Heart left ventricle (tissue), 16 donors: Measurements from ENCODE around the gene LRRC28. TPM values are rescaled to one million over a fixed set of nuclear protein-coding genes. Genes with fewer than 3 reads are reported as not detected.
A peak's percentile ranks its signal among the peaks of the same experiment; 100 is the strongest.

ENCODE experiments used
- ATAC-seq, 4 donors: fragments of 200-7000 bp; cut with Tn5 transposase; one replicate each; pipeline ENCODE4 v1.9.1; 2020 to 2022; ENCODE audit warnings: moderate library complexity in 4 of 4, mild to moderate bottlenecking in 3 of 4, moderate number of reproducible peaks in 1 of 4
- DNase-seq, 5 donors: peaks; one replicate each; pipeline ENCODE4 v3.0.0-alpha.2; 2020
- H3K27ac ChIP-seq, 12 donors: fragments of 200-600 bp; sonication (generic) in 4 of 12; one replicate each; pipeline versions ENCODE4 v1.5.0 to v1.8.0; 2016 to 2022; ENCODE audit warnings: mild to moderate bottlenecking in 2 of 12
- H3K27me3 ChIP-seq, 9 donors: fragments of 200-600 bp; sonication (generic) in 2 of 9; one replicate each; pipeline versions ENCODE4 v1.5.1 to v1.8.0; 2016 to 2022; ENCODE audit warnings: mild to moderate bottlenecking in 3 of 9
- H3K36me3 ChIP-seq, 9 donors: fragments of 200-600 bp; sonication (generic) in 2 of 9; one replicate each; pipeline versions ENCODE4 v1.5.0 to v1.8.0; 2018 to 2022; ENCODE audit warnings: mild to moderate bottlenecking in 2 of 9
- H3K4me1 ChIP-seq, 12 donors: fragments of 200-600 bp; sonication (generic) in 4 of 12; one replicate each; pipeline versions ENCODE4 v1.5.0 to v1.8.0; 2016 to 2022; ENCODE audit warnings: mild to moderate bottlenecking in 3 of 12
- H3K4me3 ChIP-seq, 12 donors: fragments of 200-600 bp; sonication (generic) in 4 of 12; one replicate each; pipeline versions ENCODE4 v1.5.0 to v1.8.0; 2017 to 2022; ENCODE audit warnings: mild to moderate bottlenecking in 9 of 12, moderate library complexity in 4 of 12
- H3K9me3 ChIP-seq, 12 donors: fragments of 200-600 bp; sonication (generic) in 4 of 12; one replicate each; pipeline versions ENCODE4 v1.5.0 to v1.8.0; 2016 to 2022; ENCODE audit warnings: mild to moderate bottlenecking in 1 of 12
- POLR2A ChIP-seq, 2 donors: fragments of 450-650 bp; IDR thresholded peaks; one replicate each; pipeline ENCODE4 v1.6.1; 2017; ENCODE audit warnings: antibody characterized with exemption in 2 of 2, mild to moderate bottlenecking in 2 of 2, moderate library complexity in 2 of 2
- WGBS, 4 donors: extraction: QIAGEN DNeasy Blood & Tissue Kit in 2 of 4; methylation state at CpG; one replicate each; pipeline versions ENCODE4 v1.1.5 to v1.1.7; 2013 to 2018; 5-methylcytosine and 5-hydroxymethylcytosine counted together
- intact Hi-C, 10 donors: fragments of 100-400 bp; cut with DNase I; formaldehyde crosslinking; loops; one replicate each; pipeline versions ENCODE4 v1.11.1 to v1.14.2; 2022
- polyA plus RNA-seq, 2 donors: library from polyadenylated mRNA; stranded (reverse); fragments of 200-250 nt; gene quantifications; one replicate each; pipeline ENCODE4 v1.2.3, GENCODE V29; 2013
- total RNA-seq, 9 donors: library from RNA; depleted of rRNA in 2 of 9; stranded (reverse); fragments of >200 nt in 2 of 9; fragmentation: NEBNext Ultra II Directional in 3 of 9; extraction: Animal tissue kit (Norgen Biotek cat#: 25700) in 3 of 9; gene quantifications; one replicate each; pipeline versions ENCODE4 v1.1.0 to v1.2.4, GENCODE V29; 2016 to 2023
- TF ChIP-seq, protein P1 (sequence below), 12 donors: fragments of 200-600 bp; sonication (generic) in 4 of 12; IDR thresholded peaks; one replicate each; pipeline versions ENCODE4 v1.5.0 to v1.8.0; 2018 to 2022; ENCODE audit warnings: antibody characterized with exemption in 12 of 12, mild to moderate bottlenecking in 5 of 12
- donor health status: ischemic (EF 13 %, LVEDD 7.1; RV severe dilation, severe dysfunction).
- donor health status: healthy with polysubstance abuse.
- donor health status: DM: no; HTN: yes; CAD: no.
- donor health status: DM: no; HTN: no; CAD: no.
- donor health status: ischemic (EF 25% LVEDD 6.9; RV normal size, moderate dysfunction).
- donor health status: ischemic (EF 25% LVEDD 5.7; RV mildly dilated, moderate dysfunction).
- donor health status: healthy.
- donor health status: DM: yes; HTN: yes; CAD: no.
- donor health status: ischemic (EF 35%, LVEDD 5.7; RV mildly dilated, moderate dysfunction).
- donor health status: nonischemic (EF 11% LVEDD 7.7; RV severe dilation, severe dysfunction).
- donor health status: DM: yes; HTN: yes; CAD: no.
- donor health status: PGD.
- donor health status: ischemic (EF 29% LVEDD 5.4; RV normal size, mild dysfunction).
- donor health status: nonischemic (EF 23%, LVEDD 6.1; RV moderate dilation, normal function).

LRRC28 gene
- total and polyA plus RNA-seq, 11 donors = 5.1 to 28.6 (median 20.1) TPM

DNA sequence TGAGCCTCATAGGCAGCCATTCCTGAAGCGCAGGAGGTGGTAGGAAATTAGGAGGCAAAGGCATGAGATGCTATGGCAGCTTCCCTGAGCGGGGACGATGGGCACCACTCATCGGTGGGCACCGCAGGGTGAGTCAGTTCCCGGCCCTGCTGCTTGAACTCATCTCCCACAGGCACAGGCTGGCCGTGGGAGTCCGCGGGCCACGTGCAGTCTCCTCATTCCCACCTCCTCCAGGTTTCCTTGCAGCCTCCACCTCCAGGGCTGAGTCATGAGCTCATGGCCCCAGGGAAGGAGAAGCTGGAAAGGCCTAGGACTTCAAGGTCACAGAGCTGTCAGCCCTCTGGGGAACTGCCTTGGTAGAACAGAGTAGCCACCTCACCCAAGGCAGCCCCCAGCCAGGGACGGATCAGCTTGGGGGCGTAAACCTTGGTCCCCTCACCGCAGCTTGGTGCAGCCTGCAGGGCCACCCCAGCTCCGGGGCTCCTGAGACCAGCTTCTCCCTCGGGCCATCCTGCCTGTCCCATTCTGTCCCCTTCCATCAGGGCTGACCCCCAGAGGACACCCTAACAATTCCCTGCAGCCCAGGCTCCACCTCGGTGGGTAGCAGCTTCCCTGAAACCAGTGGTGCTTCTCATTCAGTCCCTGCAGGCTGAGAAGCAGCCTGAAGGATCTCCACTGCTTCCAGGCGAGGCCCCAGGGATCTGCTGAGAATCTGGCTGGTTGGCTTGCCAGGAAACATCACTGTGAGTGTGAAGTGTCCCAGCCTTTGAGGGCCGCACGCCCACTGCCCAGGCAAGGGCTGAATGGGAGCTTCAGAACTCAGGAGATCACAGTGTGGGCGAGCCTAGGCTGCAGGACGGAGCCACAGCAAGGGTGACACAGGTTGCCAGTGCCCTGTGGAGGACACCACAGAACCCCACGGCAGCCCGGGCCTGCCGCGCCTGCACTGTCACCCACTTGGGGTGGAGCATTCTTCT lies 163.8 kb downstream of the LRRC28 start:
- no peak overlapping the region for H3K4me3 ChIP-seq
- intact Hi-C loops = loop anchor here in 2 of 10 donors (5.0 to 10.0 kb wide), 2 partner anchors 70 to 147 kb away; no protein-coding TSS in a partner anchor
- DNase-seq (peak in 2 of 5 donors; percentile 19 to 65), ATAC-seq (peak in 1 of 4 donors; percentile 44)
- TF ChIP-seq POLR2A (IDR thresholded peaks at IDR 0.05) = no peak
- TF ChIP-seq, protein P1, sequence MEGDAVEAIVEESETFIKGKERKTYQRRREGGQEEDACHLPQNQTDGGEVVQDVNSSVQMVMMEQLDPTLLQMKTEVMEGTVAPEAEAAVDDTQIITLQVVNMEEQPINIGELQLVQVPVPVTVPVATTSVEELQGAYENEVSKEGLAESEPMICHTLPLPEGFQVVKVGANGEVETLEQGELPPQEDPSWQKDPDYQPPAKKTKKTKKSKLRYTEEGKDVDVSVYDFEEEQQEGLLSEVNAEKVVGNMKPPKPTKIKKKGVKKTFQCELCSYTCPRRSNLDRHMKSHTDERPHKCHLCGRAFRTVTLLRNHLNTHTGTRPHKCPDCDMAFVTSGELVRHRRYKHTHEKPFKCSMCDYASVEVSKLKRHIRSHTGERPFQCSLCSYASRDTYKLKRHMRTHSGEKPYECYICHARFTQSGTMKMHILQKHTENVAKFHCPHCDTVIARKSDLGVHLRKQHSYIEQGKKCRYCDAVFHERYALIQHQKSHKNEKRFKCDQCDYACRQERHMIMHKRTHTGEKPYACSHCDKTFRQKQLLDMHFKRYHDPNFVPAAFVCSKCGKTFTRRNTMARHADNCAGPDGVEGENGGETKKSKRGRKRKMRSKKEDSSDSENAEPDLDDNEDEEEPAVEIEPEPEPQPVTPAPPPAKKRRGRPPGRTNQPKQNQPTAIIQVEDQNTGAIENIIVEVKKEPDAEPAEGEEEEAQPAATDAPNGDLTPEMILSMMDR (IDR thresholded peaks at IDR 0.05) = no peak
- H3K4me1 ChIP-seq = peaks cover 0 to 10% (median 0%) of the 10 kb centered on the region in 12 donors
- 88 to 95% (median 90%) methylated on average over 13 to 25 of the region's 25 CpGs for WGBS, 4 donors
- no peaks in the 10 kb centered on the region for H3K27me3 ChIP-seq
- no peaks in the 10 kb centered on the region for H3K9me3 ChIP-seq
- H3K27ac ChIP-seq = no peak overlapping the region
- no peaks in the 10 kb centered on the region for H3K36me3 ChIP-seq

DNA sequence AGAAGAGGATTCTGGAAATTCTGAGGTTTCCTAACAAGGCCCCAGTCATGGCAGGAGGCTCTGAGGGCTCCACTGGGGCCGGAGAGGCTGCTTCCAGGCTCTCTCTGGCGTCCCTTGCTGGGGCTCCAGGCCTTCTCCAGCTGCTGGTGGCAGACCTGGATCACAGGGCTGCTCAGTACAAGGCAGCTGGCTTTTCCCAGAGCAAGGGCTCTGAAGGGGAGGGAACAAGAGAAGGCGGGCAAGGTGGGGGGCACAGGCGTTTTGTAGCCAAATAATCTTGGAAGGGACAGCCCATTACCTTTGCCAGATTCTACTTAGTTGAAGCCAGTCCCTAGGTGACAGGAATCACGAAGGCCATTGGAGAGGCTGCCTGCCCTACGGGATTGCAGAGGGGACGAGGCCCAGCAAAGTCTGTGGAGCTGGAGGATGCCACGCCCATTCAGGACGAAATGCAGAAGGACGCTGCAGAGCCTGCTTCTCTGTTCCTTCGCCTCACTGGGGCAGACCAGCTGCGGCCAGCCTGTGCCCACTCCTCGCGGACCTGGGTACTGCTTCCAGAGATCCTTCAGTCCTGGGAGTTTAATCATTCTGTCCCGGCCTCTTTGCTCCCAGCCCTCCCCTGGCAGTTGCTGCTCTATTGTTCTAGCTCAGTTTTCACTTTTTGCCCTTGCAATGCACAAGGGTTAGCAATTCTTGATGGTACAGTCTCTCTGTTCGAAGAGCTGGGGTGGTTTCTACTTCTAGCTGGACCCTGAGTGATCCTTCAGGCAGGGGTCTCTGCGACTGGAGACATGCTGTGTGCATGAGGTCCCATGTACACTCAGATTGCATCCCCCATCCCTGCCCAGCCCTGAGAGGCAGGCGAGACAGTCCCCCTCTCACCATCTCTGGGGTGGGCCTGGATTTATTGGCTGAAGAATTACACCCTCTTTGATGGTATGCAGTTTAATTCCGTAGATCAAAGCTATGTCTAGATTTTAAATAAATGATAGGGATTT lies 165.2 kb downstream of the LRRC28 start:
- Histone ChIP-seq H3K36me3 (no peaks in the 10 kb centered on the region), H3K27ac (peak overlapping the region in 2 of 12 donors; percentile 8 to 27), H3K4me1 (peaks cover 0 to 14% (median 0%) of the 10 kb centered on the region in 12 donors), H3K4me3 (no peak overlapping the region), H3K27me3 (no peaks in the 10 kb centered on the region), H3K9me3 (no peaks in the 10 kb centered on the region)
- ATAC-seq (peak; percentile 12 to 57 (median 30)), DNase-seq (peak in 1 of 5 donors; percentile 58)
- intact Hi-C loops = loop anchor here in 1 of 10 donors (10.0 kb wide), 1 partner anchor 68 kb away; no protein-coding TSS in a partner anchor
- WGBS, 4 donors = 74 to 77% (median 76%) methylated on average over 19 of the region's 19 CpGs
- TF ChIP-seq, protein P1 (IDR thresholded peaks at IDR 0.05) = no peak
- TF ChIP-seq POLR2A (IDR thresholded peaks at IDR 0.05) = no peak

DNA sequence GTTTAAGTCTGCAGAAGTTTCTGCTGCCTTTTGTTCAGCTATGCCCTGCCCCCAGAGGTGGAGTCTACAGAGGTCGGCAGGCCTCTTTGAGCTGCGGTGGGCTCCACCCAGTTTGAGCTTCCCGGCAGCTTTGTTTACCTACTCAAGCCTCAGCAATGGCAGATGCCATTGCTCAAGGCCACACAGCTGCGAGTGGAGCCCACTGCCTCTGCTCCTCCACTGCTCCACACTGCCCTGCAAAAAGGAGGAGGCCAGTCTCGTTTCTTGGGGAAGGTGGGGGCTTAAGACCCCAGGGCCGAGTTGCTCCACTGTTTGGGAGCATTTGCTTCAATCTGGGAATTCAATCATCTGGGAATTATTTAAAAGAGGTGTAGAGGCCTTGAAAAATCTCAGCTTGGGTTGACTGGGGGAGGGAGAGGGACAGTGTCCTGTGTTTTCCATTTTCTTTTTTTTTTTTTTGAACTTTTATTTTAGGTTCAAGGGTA lies 169.9 kb downstream of the LRRC28 start:
- Histone ChIP-seq H3K4me3 (no peak overlapping the region), H3K27ac (peak overlapping the region in 3 of 12 donors; percentile 0 to 55 (median 46)), H3K27me3 (no peaks in the 10 kb centered on the region), H3K4me1 (peaks cover 8 to 32% (median 22%) of the 10 kb centered on the region in 12 donors), H3K9me3 (no peaks in the 10 kb centered on the region), H3K36me3 (no peaks in the 10 kb centered on the region)
- intact Hi-C loops = loop anchor here in 1 of 10 donors (5.0 kb wide), 1 partner anchor 261 kb away; no protein-coding TSS in a partner anchor
- WGBS, 4 donors = 42 to 51% (median 46%) methylated on average over 6 of the region's 6 CpGs
- ATAC-seq (no peak), DNase-seq (no peak)
- no peak for TF ChIP-seq POLR2A (IDR thresholded peaks at IDR 0.05)
- TF ChIP-seq, protein P1 (IDR thresholded peaks at IDR 0.05) = no peak
